Measurements from ENCODE around the gene HOXA10. TPM values are rescaled to one million over a fixed set of nuclear protein-coding genes. Genes with fewer than 3 reads are reported as not detected.

The HOXA10 gene
- total RNA-seq, 1 experiment from 2014 or later: 19.6 TPM

DNA sequence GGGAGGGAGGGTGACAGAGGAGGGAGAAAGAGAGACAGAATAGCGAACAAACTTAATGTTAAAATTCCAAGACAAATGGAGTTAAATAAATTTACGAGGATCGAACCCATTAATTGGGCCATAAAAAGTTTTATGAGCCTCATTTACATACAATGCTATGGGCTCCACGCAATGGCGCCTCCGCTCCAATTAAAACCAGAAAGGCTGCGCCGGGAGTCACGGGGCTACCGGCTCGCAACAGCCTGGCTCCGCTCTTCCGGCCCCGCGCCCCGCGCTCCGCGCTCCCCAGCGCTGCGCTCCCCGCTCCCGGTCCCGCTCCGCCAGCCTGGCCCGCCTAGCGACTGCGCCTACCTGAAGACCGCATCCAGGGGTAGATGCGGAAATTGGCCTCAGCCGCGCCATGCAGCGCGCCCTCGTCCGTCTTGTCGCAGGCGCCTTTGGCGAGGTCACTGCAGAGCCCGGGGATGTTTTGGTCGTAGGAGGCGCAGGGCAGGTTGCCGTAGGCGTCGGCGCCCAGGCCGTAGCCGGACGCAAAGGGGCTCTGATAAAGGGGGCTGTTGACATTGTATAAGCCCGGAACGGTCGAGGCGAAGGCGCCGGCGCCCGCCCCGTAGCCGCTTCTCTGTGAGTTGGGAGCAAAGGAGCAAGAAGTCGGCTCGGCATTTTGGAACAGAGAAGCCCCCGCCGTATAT is 18.2 kb downstream of the HOXA10 start:
- TSS peak; percentile 66 for BruUV-seq (replicated peaks)
- TF ChIP-seq JUND (IDR thresholded peaks at IDR 0.05): no peak
- no peak for TF ChIP-seq ZNF274 (IDR thresholded peaks at IDR 0.05; ENCODE audit: low read depth, low read length)
- TF ChIP-seq YY1 (IDR thresholded peaks at IDR 0.05; ENCODE audit: extremely low read depth, insufficient replicate concordance, low read depth, low read length): peak; percentile 65
- TF ChIP-seq ZFX (IDR thresholded peaks at IDR 0.05): peak; percentile 19; the same call in 1 of the 2 replicates
- peak; percentile 47 for TF ChIP-seq POLR2A (IDR thresholded peaks at IDR 0.05; ENCODE audit: borderline replicate concordance, extremely low read depth, insufficient read depth, insufficient read length)
- peak; percentile 20; the same call in 1 of the 2 replicates for TF ChIP-seq POLR2AphosphoS5 (IDR thresholded peaks at IDR 0.05; ENCODE audit: low read depth, low read length)
- no peak for TF ChIP-seq SIN3A (IDR thresholded peaks at IDR 0.05; ENCODE audit: low read depth)
- no peak for TF ChIP-seq EZH2phosphoT487 (IDR thresholded peaks at IDR 0.05; ENCODE audit: borderline replicate concordance)
- TF ChIP-seq, protein P1, sequence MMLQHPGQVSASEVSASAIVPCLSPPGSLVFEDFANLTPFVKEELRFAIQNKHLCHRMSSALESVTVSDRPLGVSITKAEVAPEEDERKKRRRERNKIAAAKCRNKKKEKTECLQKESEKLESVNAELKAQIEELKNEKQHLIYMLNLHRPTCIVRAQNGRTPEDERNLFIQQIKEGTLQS (IDR thresholded peaks at IDR 0.05): no peak
- ChIA-PET CTCF (interaction anchor here (1.0 to 2.0 kb wide), 3 partner anchors 10 to 1264 kb away, joined by 3 to 12 read pairs (median 4); no protein-coding TSS in a partner anchor), RAD21 (ENCODE audit: low non-redundant PET in 1 of 2, low total read pairs in 2 of 2, uncharacterized antibody in 2 of 2, unreplicated experiment in 2 of 2) (no interaction called here), POLR2A (interaction anchor here (2.0 kb wide), 1 partner anchor 12 kb away, joined by 5 read pairs; no protein-coding TSS in a partner anchor)
- intact Hi-C loops (cut with micrococcal nuclease): no loop called here
- H3K27ac ChIP-seq (ENCODE audit: low read depth, low read length): peak overlapping the region; percentile 91
- H3K9ac ChIP-seq (ENCODE audit: low read length): peak overlapping the region; percentile 94
- peak overlapping the region; percentile 93 for H2AFZ ChIP-seq (ENCODE audit: low read depth, low read length, poor library complexity, severe bottlenecking)
- DNase-seq (ENCODE audit: low read depth, low spot score): no peak
- H3K27me3 ChIP-seq (ENCODE audit: insufficient read depth, low read length): no peaks in the 10 kb centered on the region
- no peaks in the 10 kb centered on the region for H3K9me3 ChIP-seq (ENCODE audit: control insufficient read depth in 1 of 2, insufficient read depth in 1 of 2, low read depth in 1 of 2, low read length in 2 of 2)
- no peaks in the 10 kb centered on the region for H3K36me3 ChIP-seq (ENCODE audit: control insufficient read depth in 1 of 2, insufficient read depth in 2 of 2, low read length in 2 of 2)
- H3K79me2 ChIP-seq (ENCODE audit: insufficient read depth, low read length): peaks cover 21% of the 10 kb centered on the region
- H3K4me2 ChIP-seq (ENCODE audit: low read length): peak overlapping the region; percentile 100
- ATAC-seq: peak; percentile 31
- peaks cover 15 to 54% of the 10 kb centered on the region in 2 experiments for H3K4me1 ChIP-seq (ENCODE audit: control insufficient read depth in 1 of 2, insufficient read depth in 2 of 2, low read length in 2 of 2)
- H4K20me1 ChIP-seq (ENCODE audit: insufficient read depth): no peaks in the 10 kb centered on the region
- no peaks in the 10 kb centered on the region for H3K9me2 ChIP-seq (ENCODE audit: insufficient read depth)
- H3K4me3 ChIP-seq (replicated peaks in 1 of 2; ENCODE audit: low read depth in 1 of 2, low read length in 2 of 2): peak overlapping the region; percentile 70 to 88
